NT2/D1 (cell line): ENCODE results near the gene C1GALT1.

ENCODE experiments used
- SUZ12 ChIP-seq: IDR thresholded peaks from 2 replicates; pipeline ENCODE4 v1.6.1; 2011; ENCODE audit not compliant: insufficient read length, insufficient read depth; ENCODE audit errors: extremely low read depth
- YY1 ChIP-seq: IDR thresholded peaks from 2 replicates; pipeline ENCODE4 v1.6.1; 2011; ENCODE audit not compliant: insufficient read length, insufficient read depth

DNA sequence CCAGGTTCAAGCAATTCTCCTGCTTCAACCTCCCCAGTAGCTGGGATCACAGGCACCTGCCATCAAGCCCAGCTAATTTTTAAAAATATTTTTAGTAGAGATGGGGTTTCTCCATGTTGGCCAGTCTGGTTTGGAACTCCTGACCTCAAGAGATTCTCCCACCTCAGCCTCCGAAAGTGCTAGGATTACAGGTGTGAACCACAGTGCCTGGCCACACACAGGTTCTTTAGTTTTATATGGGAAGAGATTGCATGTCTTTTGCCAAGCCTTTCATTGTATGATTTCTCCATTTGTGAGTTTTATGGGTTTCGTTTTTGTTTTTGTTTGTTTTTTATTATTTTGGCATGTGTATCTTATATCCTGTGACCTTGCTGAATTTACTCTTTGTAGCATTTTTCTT lies 40.9 kb downstream of the C1GALT1 start:
- TF ChIP-seq YY1 (no peak), SUZ12 (no peak)
